Tibial nerve (tissue), 4 donors: Measurements from ENCODE around the gene MRM1. TPM values are rescaled to one million over a fixed set of nuclear protein-coding genes. Genes with fewer than 3 reads are reported as not detected.

Experiments used
- DNase-seq, 2 donors: peaks; one replicate each; pipeline ENCODE4 v3.0.0-alpha.2; 2019; ENCODE audit warnings: low spot score in 2 of 2
- H3K27ac ChIP-seq, 4 donors: fragments of 200-600 bp; sonication (generic) in 3 of 4; one replicate each; pipeline ENCODE4 v1.5.1; 2017 to 2019; ENCODE audit warnings: mild to moderate bottlenecking in 1 of 4
- H3K27me3 ChIP-seq, 2 donors: fragments of 200-600 bp; sonication (generic) in 1 of 2; one replicate each; pipeline versions ENCODE4 v1.5.1 to v1.6.0; 2017 to 2019
- H3K36me3 ChIP-seq, 3 donors: fragments of 200-600 bp; sonication (generic); one replicate each; pipeline ENCODE4 v1.5.1; 2018 to 2019
- H3K4me1 ChIP-seq, 4 donors: fragments of 200-600 bp; sonication (generic) in 3 of 4; one replicate each; pipeline ENCODE4 v1.5.1; 2017 to 2019
- H3K4me3 ChIP-seq, 4 donors: fragments of 200-600 bp; sonication (generic) in 3 of 4; one replicate each; pipeline ENCODE4 v1.5.1; 2017 to 2019; ENCODE audit warnings: mild to moderate bottlenecking in 1 of 4, moderate library complexity in 1 of 4
- H3K9me3 ChIP-seq, 4 donors: fragments of 200-600 bp; sonication (generic) in 3 of 4; one replicate each; pipeline ENCODE4 v1.5.1; 2017 to 2019
- EP300 ChIP-seq, 2 donors: sonication (generic); formaldehyde crosslinking; IDR thresholded peaks; one replicate each; pipeline ENCODE4 v1.6.1; 2017; ENCODE audit warnings: antibody characterized with exemption in 2 of 2, mild to moderate bottlenecking in 1 of 2
- POLR2A ChIP-seq, 2 donors: fragments of 450-650 bp; IDR thresholded peaks; one replicate each; pipeline ENCODE4 v1.6.1; 2017; ENCODE audit warnings: antibody characterized with exemption in 2 of 2, mild to moderate bottlenecking in 2 of 2, moderate library complexity in 2 of 2
- WGBS, 2 donors: methylation state at CpG; one replicate each; pipeline ENCODE4 v1.1.5; 2018; 5-methylcytosine and 5-hydroxymethylcytosine counted together
- total RNA-seq, 4 donors: library from RNA; depleted of rRNA; stranded (reverse); fragments of >200 nt; gene quantifications; one replicate each; pipeline ENCODE4 v1.1.0, GENCODE V29; 2016
- TF ChIP-seq, protein P1 (sequence below), 5 experiments: fragments of 200-600 bp in 3 of 5; fragments of 450-650 bp in 2 of 5; sonication (generic) in 3 of 5; IDR thresholded peaks; one replicate each; pipeline ENCODE4 v1.5.1; 2016 to 2019; ENCODE audit warnings: antibody characterized with exemption in 5 of 5, mild to moderate bottlenecking in 3 of 5, moderate library complexity in 2 of 5

Gene MRM1
- total RNA-seq, 4 donors from 2014 or later, result 9.8 to 14.2 (median 11.5) TPM

- Histone ChIP-seq H3K9me3 (no peaks in the 10 kb centered on the region), H3K4me1 (peaks cover 0 to 21% (median 15%) of the 10 kb centered on the region in 4 donors), H3K4me3 (no peak overlapping the region), H3K36me3 (no peaks in the 10 kb centered on the region), H3K27me3 (peaks cover 3 to 83% of the 10 kb centered on the region in 2 donors), H3K27ac (no peak overlapping the region)
- TF ChIP-seq POLR2A (IDR thresholded peaks at IDR 0.05) (no peak), EP300 (IDR thresholded peaks at IDR 0.05) (no peak)
- TF ChIP-seq, protein P1, sequence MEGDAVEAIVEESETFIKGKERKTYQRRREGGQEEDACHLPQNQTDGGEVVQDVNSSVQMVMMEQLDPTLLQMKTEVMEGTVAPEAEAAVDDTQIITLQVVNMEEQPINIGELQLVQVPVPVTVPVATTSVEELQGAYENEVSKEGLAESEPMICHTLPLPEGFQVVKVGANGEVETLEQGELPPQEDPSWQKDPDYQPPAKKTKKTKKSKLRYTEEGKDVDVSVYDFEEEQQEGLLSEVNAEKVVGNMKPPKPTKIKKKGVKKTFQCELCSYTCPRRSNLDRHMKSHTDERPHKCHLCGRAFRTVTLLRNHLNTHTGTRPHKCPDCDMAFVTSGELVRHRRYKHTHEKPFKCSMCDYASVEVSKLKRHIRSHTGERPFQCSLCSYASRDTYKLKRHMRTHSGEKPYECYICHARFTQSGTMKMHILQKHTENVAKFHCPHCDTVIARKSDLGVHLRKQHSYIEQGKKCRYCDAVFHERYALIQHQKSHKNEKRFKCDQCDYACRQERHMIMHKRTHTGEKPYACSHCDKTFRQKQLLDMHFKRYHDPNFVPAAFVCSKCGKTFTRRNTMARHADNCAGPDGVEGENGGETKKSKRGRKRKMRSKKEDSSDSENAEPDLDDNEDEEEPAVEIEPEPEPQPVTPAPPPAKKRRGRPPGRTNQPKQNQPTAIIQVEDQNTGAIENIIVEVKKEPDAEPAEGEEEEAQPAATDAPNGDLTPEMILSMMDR (IDR thresholded peaks at IDR 0.05), result no peak
- DNase-seq, result no peak
- 50 to 52% methylated on average over 3 of the region's 3 CpGs for WGBS, 2 donors
Measured at GRCh38 chr17:36645422-36645821, 44.0 kb downstream of the MRM1 start.

GRCh38 chr17:36647636-36648035, 46.3 kb downstream of the MRM1 start:
- TF ChIP-seq, protein P1 (IDR thresholded peaks at IDR 0.05), result no peak
- TF ChIP-seq EP300 (IDR thresholded peaks at IDR 0.05), result no peak
- TF ChIP-seq POLR2A (IDR thresholded peaks at IDR 0.05), result no peak
- Histone ChIP-seq H3K4me1 (peaks cover 0 to 4% (median 2%) of the 10 kb centered on the region in 4 donors), H3K27me3 (peaks cover 0 to 71% of the 10 kb centered on the region in 2 donors)

DNA sequence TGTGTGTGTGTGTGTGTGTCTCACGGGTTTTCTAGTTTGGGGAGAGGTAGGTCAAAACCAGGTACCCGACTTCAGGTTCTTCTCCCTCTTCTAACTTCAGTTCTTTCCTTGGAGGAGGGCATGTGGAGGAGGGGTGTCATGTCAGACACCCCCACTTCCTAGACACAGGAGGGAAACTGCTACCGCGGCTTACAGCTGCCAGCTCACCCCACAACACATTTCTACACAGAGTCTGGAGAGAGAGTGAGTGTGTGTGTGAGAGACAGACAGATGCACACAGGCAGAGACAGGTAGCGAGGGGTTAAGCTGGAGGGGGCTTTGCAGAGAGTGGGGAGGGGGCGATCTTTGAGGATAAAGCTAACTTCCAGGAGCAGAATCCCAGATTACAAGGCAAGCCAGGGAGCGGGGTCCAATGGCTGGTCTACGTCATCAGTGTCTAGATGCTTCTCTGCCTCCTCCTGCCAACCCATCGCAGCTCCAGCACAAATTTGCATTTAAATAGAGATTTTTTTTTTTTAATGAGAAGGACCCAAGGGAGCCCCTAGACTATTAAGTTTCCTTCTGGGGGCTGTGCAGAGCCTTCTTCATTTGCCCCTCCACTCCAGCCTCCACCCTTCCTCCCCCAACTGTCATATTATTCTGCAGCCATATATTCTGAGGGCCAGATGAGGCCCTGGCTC, 48.9 kb downstream of the MRM1 start:
- TF ChIP-seq EP300 (IDR thresholded peaks at IDR 0.05), result no peak
- TF ChIP-seq, protein P1 (IDR thresholded peaks at IDR 0.05), result no peak
- TF ChIP-seq POLR2A (IDR thresholded peaks at IDR 0.05), result no peak
- DNase-seq, result no peak
- Histone ChIP-seq H3K4me1 (no peaks in the 10 kb centered on the region), H3K4me3 (no peak overlapping the region), H3K36me3 (no peaks in the 10 kb centered on the region), H3K27me3 (peaks cover 0 to 65% of the 10 kb centered on the region in 2 donors), H3K27ac (no peak overlapping the region), H3K9me3 (no peaks in the 10 kb centered on the region)
- 34 to 39% methylated on average over 9 of the region's 9 CpGs for WGBS, 2 donors

More at GRCh38 chr17:36647636-36648035, 46.3 kb downstream of the MRM1 start:
- Histone ChIP-seq H3K36me3 (no peaks in the 10 kb centered on the region), H3K4me3 (no peak overlapping the region), H3K9me3 (no peaks in the 10 kb centered on the region), H3K27ac (no peak overlapping the region)
- WGBS, 2 donors, result 27% methylated on average over 2 to 4 of the region's 4 CpGs
- no peak for DNase-seq

GRCh38 chr17:36653374-36653773, 52.0 kb downstream of the MRM1 start:
- TF ChIP-seq EP300 (IDR thresholded peaks at IDR 0.05) (no peak), POLR2A (IDR thresholded peaks at IDR 0.05) (no peak)
- TF ChIP-seq, protein P1 (IDR thresholded peaks at IDR 0.05), result no peak
- no peaks in the 10 kb centered on the region for H3K36me3 ChIP-seq
- peaks cover 0 to 9% (median 7%) of the 10 kb centered on the region in 4 donors for H3K4me1 ChIP-seq
- 78 to 89% methylated on average over 3 of the region's 3 CpGs for WGBS, 2 donors
- no peak overlapping the region for H3K4me3 ChIP-seq
- no peak overlapping the region for H3K27ac ChIP-seq
- H3K9me3 ChIP-seq, result no peaks in the 10 kb centered on the region
- H3K27me3 ChIP-seq, result peaks cover 0 to 66% of the 10 kb centered on the region in 2 donors
- no peak for DNase-seq

- H3K4me1 ChIP-seq, result peaks cover 0 to 9% (median 7%) of the 10 kb centered on the region in 4 donors
- peaks cover 0 to 66% of the 10 kb centered on the region in 2 donors for H3K27me3 ChIP-seq
- DNase-seq, result no peak
- H3K27ac ChIP-seq, result no peak overlapping the region
- 59 to 74% methylated on average over 13 of the region's 13 CpGs for WGBS, 2 donors
- TF ChIP-seq EP300 (IDR thresholded peaks at IDR 0.05) (no peak), POLR2A (IDR thresholded peaks at IDR 0.05) (no peak)
- TF ChIP-seq, protein P1 (IDR thresholded peaks at IDR 0.05), result no peak
- no peaks in the 10 kb centered on the region for H3K9me3 ChIP-seq
- no peak overlapping the region for H3K4me3 ChIP-seq
- no peaks in the 10 kb centered on the region for H3K36me3 ChIP-seq
Measured at GRCh38 chr17:36653856-36654255, 52.5 kb downstream of the MRM1 start.
